Heart right ventricle (tissue), 16 donors: ENCODE results near the gene ELF5. TPM values are rescaled to one million over a fixed set of nuclear protein-coding genes. Genes with fewer than 3 reads are reported as not detected.

ENCODE experiments used
- ATAC-seq, 8 donors: fragments of 200-7000 bp; cut with Tn5 transposase; one replicate each; pipeline ENCODE4 v1.9.1; 2020; ENCODE audit warnings: mild to moderate bottlenecking in 8 of 8, moderate library complexity in 8 of 8, moderate number of reproducible peaks in 1 of 8
- DNase-seq, 2 donors: peaks; one replicate each; pipeline ENCODE4 v3.0.0-alpha.2; 2020
- H3K27ac ChIP-seq, 10 donors: fragments of 200-600 bp; sonication (generic) in 2 of 10; one replicate each; pipeline versions ENCODE4 v1.5.0 to v1.8.0; 2020 to 2022; ENCODE audit warnings: mild to moderate bottlenecking in 3 of 10
- H3K27me3 ChIP-seq, 7 donors: fragments of 200-600 bp; one replicate each; pipeline ENCODE4 v1.8.0; 2021 to 2022; ENCODE audit warnings: mild to moderate bottlenecking in 2 of 7
- H3K36me3 ChIP-seq, 9 donors: fragments of 200-600 bp; sonication (generic) in 1 of 9; one replicate each; pipeline versions ENCODE4 v1.5.0 to v1.8.0; 2020 to 2022; ENCODE audit warnings: mild to moderate bottlenecking in 2 of 9
- H3K4me1 ChIP-seq, 9 donors: fragments of 200-600 bp; sonication (generic) in 1 of 9; one replicate each; pipeline versions ENCODE4 v1.5.0 to v1.8.0; 2020 to 2022; ENCODE audit warnings: mild to moderate bottlenecking in 4 of 9
- H3K4me3 ChIP-seq, 10 donors: fragments of 200-600 bp; sonication (generic) in 2 of 10; one replicate each; pipeline versions ENCODE4 v1.5.0 to v1.8.0; 2020 to 2022; ENCODE audit warnings: mild to moderate bottlenecking in 7 of 10, moderate library complexity in 2 of 10
- H3K9me3 ChIP-seq, 11 donors: fragments of 200-600 bp in 10 of 11; sonication (generic) in 2 of 11; one replicate each; pipeline versions ENCODE4 v1.5.0 to v1.8.0; 2013 to 2022; ENCODE audit warnings: mild to moderate bottlenecking in 2 of 11, control low read depth in 1 of 11, moderate library complexity in 1 of 11
- WGBS, 2 donors: extraction: QIAGEN DNeasy Blood & Tissue Kit; methylation state at CpG; one replicate each; pipeline ENCODE4 v1.1.7; 2013; ENCODE audit warnings: inconsistent platforms in 1 of 2; 5-methylcytosine and 5-hydroxymethylcytosine counted together
- intact Hi-C, 10 donors: fragments of 100-400 bp; cut with DNase I; formaldehyde crosslinking; loops; one replicate each; pipeline versions ENCODE4 v1.11.1 to v1.14.2; 2022
- polyA plus RNA-seq, 2 donors: library from polyadenylated mRNA; stranded (reverse); fragments of 200-250 nt; gene quantifications; one replicate each; pipeline ENCODE4 v1.2.3, GENCODE V29; 2013
- total RNA-seq, 10 donors: library from RNA; stranded (reverse); fragmentation: NEBNext Ultra II Directional in 3 of 10; extraction: Animal tissue kit (Norgen Biotek cat#: 25700) in 3 of 10; gene quantifications; one replicate each; pipeline versions ENCODE4 v1.2.1 to v1.2.4, GENCODE V29; 2021 to 2023
- TF ChIP-seq, protein P1 (sequence below), 9 donors: fragments of 200-600 bp; sonication (generic) in 2 of 9; IDR thresholded peaks; one replicate each; pipeline versions ENCODE4 v1.5.0 to v1.8.0; 2021 to 2022; ENCODE audit warnings: antibody characterized with exemption in 9 of 9, mild to moderate bottlenecking in 5 of 9, moderate library complexity in 1 of 9
- donor health status: Arrhythmogenic right ventricular cardiomyopathy.
- donor health status: ischemic (EF 13 %, LVEDD 7.1; RV severe dilation, severe dysfunction).
- donor health status: healthy with polysubstance abuse.
- donor health status: DM: no; HTN: yes; CAD: no.
- donor health status: DM: no; HTN: no; CAD: no.
- donor health status: ischemic (EF 25% LVEDD 6.9; RV normal size, moderate dysfunction).
- donor health status: ischemic (EF 25% LVEDD 5.7; RV mildly dilated, moderate dysfunction).
- donor health status: healthy.
- donor health status: DM: yes; HTN: yes; CAD: no.
- donor health status: Ischemic cardiomyopathy.
- donor health status: ischemic (EF 35%, LVEDD 5.7; RV mildly dilated, moderate dysfunction).
- donor health status: nonischemic (EF 11% LVEDD 7.7; RV severe dilation, severe dysfunction).
- donor health status: DM: yes; HTN: yes; CAD: no.
- donor health status: PGD.
- donor health status: ischemic (EF 29% LVEDD 5.4; RV normal size, mild dysfunction).
- donor health status: nonischemic (EF 23%, LVEDD 6.1; RV moderate dilation, normal function).

ELF5 gene
- total and polyA plus RNA-seq, 12 donors: not detected

DNA sequence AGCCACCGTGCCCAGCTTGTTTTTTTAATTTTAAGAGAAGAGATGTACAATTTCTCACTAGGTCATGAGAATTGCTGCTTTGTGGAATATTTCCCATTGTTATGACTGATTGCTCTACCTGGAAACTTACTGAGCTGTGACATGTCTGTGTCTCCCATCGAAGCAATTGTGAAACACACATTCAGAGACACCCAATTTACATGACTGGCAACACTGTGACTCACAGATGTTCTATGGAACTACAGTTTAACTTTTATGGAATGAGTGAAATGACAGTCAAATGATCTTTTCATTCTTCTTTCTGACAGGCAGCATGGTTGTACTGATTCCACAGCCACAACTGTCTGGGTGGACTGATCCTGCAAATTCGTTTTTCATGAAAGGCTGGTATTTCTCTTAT lies 32.3 kb downstream of the ELF5 start:
- intact Hi-C loops: loop anchor here in 1 of 10 donors (10.0 kb wide), 1 partner anchor 117 kb away; no protein-coding TSS in a partner anchor
- TF ChIP-seq, protein P1, sequence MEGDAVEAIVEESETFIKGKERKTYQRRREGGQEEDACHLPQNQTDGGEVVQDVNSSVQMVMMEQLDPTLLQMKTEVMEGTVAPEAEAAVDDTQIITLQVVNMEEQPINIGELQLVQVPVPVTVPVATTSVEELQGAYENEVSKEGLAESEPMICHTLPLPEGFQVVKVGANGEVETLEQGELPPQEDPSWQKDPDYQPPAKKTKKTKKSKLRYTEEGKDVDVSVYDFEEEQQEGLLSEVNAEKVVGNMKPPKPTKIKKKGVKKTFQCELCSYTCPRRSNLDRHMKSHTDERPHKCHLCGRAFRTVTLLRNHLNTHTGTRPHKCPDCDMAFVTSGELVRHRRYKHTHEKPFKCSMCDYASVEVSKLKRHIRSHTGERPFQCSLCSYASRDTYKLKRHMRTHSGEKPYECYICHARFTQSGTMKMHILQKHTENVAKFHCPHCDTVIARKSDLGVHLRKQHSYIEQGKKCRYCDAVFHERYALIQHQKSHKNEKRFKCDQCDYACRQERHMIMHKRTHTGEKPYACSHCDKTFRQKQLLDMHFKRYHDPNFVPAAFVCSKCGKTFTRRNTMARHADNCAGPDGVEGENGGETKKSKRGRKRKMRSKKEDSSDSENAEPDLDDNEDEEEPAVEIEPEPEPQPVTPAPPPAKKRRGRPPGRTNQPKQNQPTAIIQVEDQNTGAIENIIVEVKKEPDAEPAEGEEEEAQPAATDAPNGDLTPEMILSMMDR (IDR thresholded peaks at IDR 0.05): no peak
- H3K27ac ChIP-seq: no peak overlapping the region
- no peak overlapping the region for H3K4me3 ChIP-seq
- no peak for ATAC-seq
- no peak for DNase-seq
- no peaks in the 10 kb centered on the region for H3K4me1 ChIP-seq
- no peaks in the 10 kb centered on the region for H3K27me3 ChIP-seq
- no peaks in the 10 kb centered on the region for H3K36me3 ChIP-seq
- WGBS, 2 donors: 58 to 69% methylated on average over 3 of the region's 3 CpGs
- no peaks in the 10 kb centered on the region for H3K9me3 ChIP-seq

GRCh38 chr11:34480314-34480713 lies 33.3 kb downstream of the ELF5 start:
- no peaks in the 10 kb centered on the region for H3K4me1 ChIP-seq
- no peak overlapping the region for H3K4me3 ChIP-seq
- ATAC-seq (no peak), DNase-seq (no peak)
- no peaks in the 10 kb centered on the region for H3K27me3 ChIP-seq
- WGBS, 2 donors: 35 to 45% methylated on average over 3 of the region's 3 CpGs
- intact Hi-C loops: loop anchor here in 1 of 10 donors (10.0 kb wide), 1 partner anchor 116 kb away; no protein-coding TSS in a partner anchor
- TF ChIP-seq, protein P1 (IDR thresholded peaks at IDR 0.05): no peak
- H3K36me3 ChIP-seq: no peaks in the 10 kb centered on the region
- no peaks in the 10 kb centered on the region for H3K9me3 ChIP-seq
- no peak overlapping the region for H3K27ac ChIP-seq

- Histone ChIP-seq H3K4me3 (no peak overlapping the region), H3K36me3 (peaks cover 0 to 6% (median 0%) of the 10 kb centered on the region in 9 donors), H3K9me3 (no peaks in the 10 kb centered on the region), H3K27ac (no peak overlapping the region), H3K4me1 (no peaks in the 10 kb centered on the region), H3K27me3 (no peaks in the 10 kb centered on the region)
- intact Hi-C loops: loop anchor here in 1 of 10 donors (10.0 kb wide), 1 partner anchor 484 kb away; no protein-coding TSS in a partner anchor
- ATAC-seq (no peak), DNase-seq (no peak)
- WGBS, 2 donors: 77 to 79% methylated on average over 8 of the region's 8 CpGs
- TF ChIP-seq, protein P1 (IDR thresholded peaks at IDR 0.05): no peak
These were observed 34.5 kb downstream of the ELF5 start for GRCh38 chr11:34478845-34479663.

- DNase-seq: no peak
- peaks cover 0 to 28% (median 13%) of the 10 kb centered on the region in 9 donors for H3K36me3 ChIP-seq
- WGBS, 2 donors: 85 to 88% methylated on average over 4 of the region's 4 CpGs
These were observed 36.7 kb downstream of the ELF5 start for GRCh38 chr11:34476849-34477248.

More at GRCh38 chr11:34476849-34477248, 36.7 kb downstream of the ELF5 start:
- Histone ChIP-seq H3K4me3 (no peak overlapping the region), H3K9me3 (no peaks in the 10 kb centered on the region), H3K4me1 (no peaks in the 10 kb centered on the region), H3K27ac (no peak overlapping the region), H3K27me3 (no peaks in the 10 kb centered on the region)
- ATAC-seq: no peak
- TF ChIP-seq, protein P1 (IDR thresholded peaks at IDR 0.05): no peak
- intact Hi-C loops: loop anchor here in 1 of 10 donors (10.0 kb wide), 1 partner anchor 482 kb away; no protein-coding TSS in a partner anchor
